Hepatocyte (in vitro differentiated cells): Measurements from ENCODE around the gene RASAL2. TPM values are rescaled to one million over a fixed set of nuclear protein-coding genes. Genes with fewer than 3 reads are reported as not detected.

Source experiments
- DNase-seq: peaks from one replicate; pipeline ENCODE4 v3.0.0-alpha.2; 2016; ENCODE audit warnings: low spot score
- H2AFZ ChIP-seq: fragments of 200-600 bp; sonication (generic); 2 replicates; pipeline ENCODE4 v1.6.0; 2016; ENCODE audit warnings: antibody characterized with exemption, mild to moderate bottlenecking
- H3K27ac ChIP-seq: fragments of 200-600 bp; sonication (generic); 2 replicates; pipeline ENCODE4 v1.5.1; 2016; ENCODE audit warnings: mild to moderate bottlenecking
- H3K27me3 ChIP-seq: fragments of 200-600 bp; sonication (generic); 2 replicates; pipeline ENCODE4 v1.6.1; 2016
- H3K36me3 ChIP-seq: fragments of 200-600 bp; sonication (generic); replicated peaks from 2 replicates; pipeline ENCODE4 v1.5.1; 2016; ENCODE audit warnings: low read depth; ENCODE audit not compliant: insufficient read depth
- H3K4me1 ChIP-seq: fragments of 200-600 bp; sonication (generic); 2 replicates; pipeline ENCODE4 v1.5.1; 2016; ENCODE audit warnings: mild to moderate bottlenecking, moderate library complexity; ENCODE audit not compliant: insufficient read depth
- H3K4me2 ChIP-seq: fragments of 200-600 bp; sonication (generic); 2 replicates; pipeline ENCODE4 v1.6.0; 2016
- H3K4me3 ChIP-seq: fragments of 200-600 bp; sonication (generic); 2 replicates; pipeline ENCODE4 v1.5.1; 2016; ENCODE audit warnings: mild to moderate bottlenecking
- H3K79me2 ChIP-seq: fragments of 200-600 bp; sonication (generic); 2 replicates; pipeline ENCODE4 v1.6.0; 2017; ENCODE audit warnings: mild to moderate bottlenecking
- H3K9me2 ChIP-seq: fragments of 200-600 bp; sonication (generic); replicated peaks from 2 replicates; pipeline ENCODE4 v1.6.0; 2017; ENCODE audit warnings: mild to moderate bottlenecking; ENCODE audit not compliant: insufficient read depth
- H3K9me3 ChIP-seq: fragments of 200-600 bp; sonication (generic); 2 replicates; pipeline ENCODE4 v1.5.1; 2016; ENCODE audit warnings: low read depth, mild to moderate bottlenecking
- H4K20me1 ChIP-seq: fragments of 200-600 bp; sonication (generic); 2 replicates; pipeline ENCODE4 v1.6.0; 2016; ENCODE audit warnings: mild to moderate bottlenecking; ENCODE audit not compliant: insufficient read depth, poor library complexity, severe bottlenecking
- CTCF ChIP-seq: fragments of 200-600 bp; sonication (generic); IDR thresholded peaks from 2 replicates; pipeline ENCODE4 v1.5.1; 2016; ENCODE audit warnings: antibody characterized with exemption, mild to moderate bottlenecking; ENCODE audit not compliant: poor library complexity
- EZH2 ChIP-seq: fragments of 200-600 bp; sonication (generic); IDR thresholded peaks from 2 replicates; pipeline ENCODE4 v1.6.1; 2016; ENCODE audit warnings: antibody characterized with exemption, mild to moderate bottlenecking, borderline replicate concordance
- EZH2phosphoT487 ChIP-seq: fragments of 200-600 bp; sonication (generic); IDR thresholded peaks from one replicate; pipeline ENCODE4 v1.6.1; 2018; ENCODE audit warnings: antibody characterized with exemption, mild to moderate bottlenecking, low read depth, moderate library complexity; ENCODE audit not compliant: unreplicated experiment, severe bottlenecking
- WGBS: methylation state at CpG from one replicate; pipeline ENCODE4 v1.1.6; 2016; ENCODE audit warnings: low lambda C conversion rate; ENCODE audit errors: missing lambda C conversion rate; 5-methylcytosine and 5-hydroxymethylcytosine counted together
- polyA plus RNA-seq: library from polyadenylated mRNA; unstranded; fragments of >200 nt; fragmentation: Nextera tagmentation; extraction: Ambion mirVana; gene quantifications from 2 replicates; pipeline ENCODE4 v1.2.1, GENCODE V29; 2016
- total RNA-seq: library from RNA; depleted of rRNA; stranded (reverse); fragments of >200 nt; gene quantifications from 2 replicates; pipeline ENCODE4 v1.2.3, GENCODE V29; 2014

RASAL2 gene
- total and polyA plus RNA-seq, 2 experiments from 2014 or later, result 8.7 to 24.0 TPM

- DNase-seq, result no peak
- no peak overlapping the region for H3K27ac ChIP-seq
- H3K4me3 ChIP-seq, result no peak overlapping the region
- 56% methylated on average over 14 of the region's 14 CpGs for WGBS
- H3K9me3 ChIP-seq, result no peaks in the 10 kb centered on the region
- TF ChIP-seq CTCF, result peak; percentile 10
- TF ChIP-seq EZH2, result no peak
- no peak for TF ChIP-seq EZH2phosphoT487
- no peaks in the 10 kb centered on the region for H3K27me3 ChIP-seq
- no peaks in the 10 kb centered on the region for H3K9me2 ChIP-seq
- H3K36me3 ChIP-seq, result no peaks in the 10 kb centered on the region
- no peak overlapping the region for H3K4me2 ChIP-seq
- no peaks in the 10 kb centered on the region for H3K4me1 ChIP-seq
- no peaks in the 10 kb centered on the region for H3K79me2 ChIP-seq
- no peak overlapping the region for H2AFZ ChIP-seq
- no peaks in the 10 kb centered on the region for H4K20me1 ChIP-seq
Observed at GRCh38 chr1:178379807-178380206, 285.9 kb downstream of the RASAL2 start.

GRCh38 chr1:178382372-178382771 lies 288.5 kb downstream of the RASAL2 start:
- WGBS, result 100% methylated on average over 1 of the region's 1 CpG
- DNase-seq, result no peak
- no peak for TF ChIP-seq CTCF
- Histone ChIP-seq H3K4me3 (no peak overlapping the region), H3K27ac (no peak overlapping the region), H3K9me2 (no peaks in the 10 kb centered on the region), H3K4me2 (no peak overlapping the region), H2AFZ (no peak overlapping the region), H3K79me2 (no peaks in the 10 kb centered on the region), H3K9me3 (no peaks in the 10 kb centered on the region), H3K27me3 (no peaks in the 10 kb centered on the region), H4K20me1 (no peaks in the 10 kb centered on the region), H3K4me1 (no peaks in the 10 kb centered on the region), H3K36me3 (no peaks in the 10 kb centered on the region)

GRCh38 chr1:178385662-178386061 lies 291.8 kb downstream of the RASAL2 start:
- no peaks in the 10 kb centered on the region for H4K20me1 ChIP-seq
- no peak for DNase-seq
- no peaks in the 10 kb centered on the region for H3K27me3 ChIP-seq
- no peak overlapping the region for H3K4me2 ChIP-seq
- H3K27ac ChIP-seq, result no peak overlapping the region
- no peak overlapping the region for H2AFZ ChIP-seq
- H3K9me2 ChIP-seq, result no peaks in the 10 kb centered on the region
- WGBS, result 97% methylated on average over 1 of the region's 1 CpG
- no peak overlapping the region for H3K4me3 ChIP-seq
- H3K36me3 ChIP-seq, result no peaks in the 10 kb centered on the region
- no peaks in the 10 kb centered on the region for H3K9me3 ChIP-seq
- no peak for TF ChIP-seq CTCF
- no peak for TF ChIP-seq EZH2phosphoT487
- TF ChIP-seq EZH2, result no peak
- peaks cover 17% of the 10 kb centered on the region for H3K4me1 ChIP-seq
- H3K79me2 ChIP-seq, result no peaks in the 10 kb centered on the region
